Caki2 (cell line): ENCODE data around the gene GARIN3. TPM values are rescaled to one million over a fixed set of nuclear protein-coding genes. Genes with fewer than 3 reads are reported as not detected.

ENCODE experiments used
- total RNA-seq: library from RNA; depleted of rRNA; stranded (reverse); fragments of >200 nt; shearing (Covaris generic); gene quantifications from 2 replicates; pipeline ENCODE4 v1.2.3, GENCODE V29; 2014; ENCODE audit warnings: low replicate concordance; rRNA removed

Gene GARIN3
- total RNA-seq, 1 experiment from 2014 or later = not detected

Other genes starting within 250 kb of the GARIN3 start
- 0.87 and 3.5 TPM in 2 replicates for gene TIMD4, start 203.0 kb downstream of the GARIN3 start, total RNA-seq
- 54.8 and 62.9 TPM in 2 replicates for gene HAVCR1, start 107.1 kb downstream of the GARIN3 start, total RNA-seq
- not detected in 2 replicates for gene HAVCR2, start 57.2 kb downstream of the GARIN3 start, total RNA-seq
- gene MED7, start 23.4 kb downstream of the GARIN3 start, total RNA-seq = 12.8 and 20.4 TPM in 2 replicates
- not detected in 2 replicates for gene ITK, start 14.6 kb upstream of the GARIN3 start, total RNA-seq
- 25.3 and 40.4 TPM in 2 replicates for gene CYFIP2, start 99.9 kb upstream of the GARIN3 start, total RNA-seq